Tongue (tissue), 1 donor: Measurements from ENCODE around the gene ADAM8. TPM values are rescaled to one million over a fixed set of nuclear protein-coding genes. Genes with fewer than 3 reads are reported as not detected.

Experiments used
- total RNA-seq: library from RNA; depleted of rRNA; stranded (reverse); fragments of >200 nt; gene quantifications from one replicate; pipeline ENCODE4 v1.2.3, GENCODE V29; 2014

Gene ADAM8
- total RNA-seq, 1 donor from 2014 or later = 6.7 TPM

Other genes starting within 250 kb of the ADAM8 start
- gene ADGRA1, start 188.9 kb downstream of the ADAM8 start, total RNA-seq = 3.3 TPM
- 1.7 TPM for gene KNDC1, start 116.6 kb downstream of the ADAM8 start, total RNA-seq
- gene UTF1, start 46.7 kb downstream of the ADAM8 start, total RNA-seq = not detected
- gene VENTX, start 39.0 kb downstream of the ADAM8 start, total RNA-seq = not detected
- gene TUBGCP2, start 32.0 kb upstream of the ADAM8 start, total RNA-seq = 47.7 TPM
- gene ZNF511, start 32.0 kb upstream of the ADAM8 start, total RNA-seq = 27.6 TPM
- not detected for gene CALY, start 60.0 kb upstream of the ADAM8 start, total RNA-seq
- not detected for gene PRAP1, start 70.5 kb upstream of the ADAM8 start, total RNA-seq
- 8.4 TPM for gene FUOM, start 81.2 kb upstream of the ADAM8 start, total RNA-seq
- 74.7 TPM for gene ECHS1, start 96.5 kb upstream of the ADAM8 start, total RNA-seq
- gene PAOX, start 102.4 kb upstream of the ADAM8 start, total RNA-seq = 8.0 TPM
- 23.4 TPM for gene MTG1, start 117.3 kb upstream of the ADAM8 start, total RNA-seq
- 0.82 TPM for gene SPRN, start 147.8 kb upstream of the ADAM8 start, total RNA-seq
- 3.1 TPM for gene SCART1, start 177.1 kb upstream of the ADAM8 start, total RNA-seq